ENCODE measurements around the gene BBS1.

Gene BBS1

GRCh38 chr11:66570850-66571180 is 60.4 kb downstream of the BBS1 start:
- H3K36me3 ChIP-seq (ENCODE audit: insufficient read depth, low read length) = no peaks in the 10 kb centered on the region
- H3K79me2 ChIP-seq (ENCODE audit: insufficient read depth, low read length) = no peaks in the 10 kb centered on the region
- H3K4me3 ChIP-seq (ENCODE audit: low read length, poor library complexity, severe bottlenecking) = no peak overlapping the region
- H3K9me2 ChIP-seq (replicated peaks; ENCODE audit: low read depth, low read length) = no peaks in the 10 kb centered on the region
- H4K20me1 ChIP-seq (ENCODE audit: insufficient read depth, low read length, poor library complexity, severe bottlenecking) = no peaks in the 10 kb centered on the region
- no peak overlapping the region for H2AFZ ChIP-seq (ENCODE audit: low read length)
- no peaks in the 10 kb centered on the region for H3K9me3 ChIP-seq (ENCODE audit: insufficient read depth, low read depth, low read length)
- no peaks in the 10 kb centered on the region for H3K27me3 ChIP-seq (ENCODE audit: insufficient read depth, low read length, poor library complexity, severe bottlenecking)
- H3K4me1 ChIP-seq (ENCODE audit: insufficient read depth, low read length, poor library complexity, severe bottlenecking) = peaks cover 2% of the 10 kb centered on the region
- no peak for TF ChIP-seq EZH2phosphoT487 (IDR thresholded peaks at IDR 0.05; ENCODE audit: borderline replicate concordance)
- TF ChIP-seq, protein P1, sequence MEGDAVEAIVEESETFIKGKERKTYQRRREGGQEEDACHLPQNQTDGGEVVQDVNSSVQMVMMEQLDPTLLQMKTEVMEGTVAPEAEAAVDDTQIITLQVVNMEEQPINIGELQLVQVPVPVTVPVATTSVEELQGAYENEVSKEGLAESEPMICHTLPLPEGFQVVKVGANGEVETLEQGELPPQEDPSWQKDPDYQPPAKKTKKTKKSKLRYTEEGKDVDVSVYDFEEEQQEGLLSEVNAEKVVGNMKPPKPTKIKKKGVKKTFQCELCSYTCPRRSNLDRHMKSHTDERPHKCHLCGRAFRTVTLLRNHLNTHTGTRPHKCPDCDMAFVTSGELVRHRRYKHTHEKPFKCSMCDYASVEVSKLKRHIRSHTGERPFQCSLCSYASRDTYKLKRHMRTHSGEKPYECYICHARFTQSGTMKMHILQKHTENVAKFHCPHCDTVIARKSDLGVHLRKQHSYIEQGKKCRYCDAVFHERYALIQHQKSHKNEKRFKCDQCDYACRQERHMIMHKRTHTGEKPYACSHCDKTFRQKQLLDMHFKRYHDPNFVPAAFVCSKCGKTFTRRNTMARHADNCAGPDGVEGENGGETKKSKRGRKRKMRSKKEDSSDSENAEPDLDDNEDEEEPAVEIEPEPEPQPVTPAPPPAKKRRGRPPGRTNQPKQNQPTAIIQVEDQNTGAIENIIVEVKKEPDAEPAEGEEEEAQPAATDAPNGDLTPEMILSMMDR (conservative IDR thresholded peaks at IDR 0.05; ENCODE audit: low read length) = no peak
- H3F3A ChIP-seq (ENCODE audit: low read depth) = no peaks in the 10 kb centered on the region
- H3K4me2 ChIP-seq (ENCODE audit: low read depth, low read length, poor library complexity, severe bottlenecking) = no peak overlapping the region
- H3K9ac ChIP-seq (ENCODE audit: low read depth, low read length, poor library complexity, severe bottlenecking) = no peak overlapping the region

DNA sequence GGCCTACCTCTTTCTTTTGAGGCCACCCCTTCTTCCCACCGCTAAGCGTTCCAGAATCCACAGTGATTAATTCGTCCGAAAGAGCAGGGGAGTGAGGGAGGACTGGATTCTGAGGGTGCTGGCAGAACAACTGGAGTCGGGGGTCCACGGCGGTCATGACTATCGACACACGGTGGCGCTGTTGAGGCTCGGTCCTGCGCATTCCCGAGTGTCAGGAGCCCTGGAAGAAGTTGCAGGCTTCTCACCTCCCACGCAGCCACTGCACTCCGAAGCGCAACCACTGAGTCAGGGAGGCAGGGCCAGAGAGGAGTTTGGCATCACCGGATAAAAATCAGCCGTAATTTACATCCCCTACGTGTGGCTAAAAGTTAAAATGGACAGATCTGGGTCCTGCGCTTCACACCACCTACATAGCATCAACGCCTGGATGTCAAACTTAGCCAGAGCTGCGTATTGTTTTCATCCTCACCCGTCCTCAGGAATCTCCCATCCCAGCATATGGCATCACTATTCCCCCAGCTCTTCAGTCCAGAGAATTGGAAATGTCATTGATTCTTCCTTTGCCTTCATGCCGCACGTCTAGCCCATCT is 68.7 kb downstream of the BBS1 start:
- no peaks in the 10 kb centered on the region for H3K36me3 ChIP-seq (ENCODE audit: insufficient read depth, low read length)
- H3K9me2 ChIP-seq (replicated peaks; ENCODE audit: low read depth, low read length) = no peaks in the 10 kb centered on the region
- H3K79me2 ChIP-seq (ENCODE audit: insufficient read depth, low read length) = no peaks in the 10 kb centered on the region
- no peaks in the 10 kb centered on the region for H3K27me3 ChIP-seq (ENCODE audit: insufficient read depth, low read length, poor library complexity, severe bottlenecking)
- H2AFZ ChIP-seq (ENCODE audit: low read length) = peak overlapping the region; percentile 49; the same call in 1 of the 2 replicates
- TF ChIP-seq, protein P1 (conservative IDR thresholded peaks at IDR 0.05; ENCODE audit: low read length) = peak; percentile 86
- TF ChIP-seq EZH2phosphoT487 (IDR thresholded peaks at IDR 0.05; ENCODE audit: borderline replicate concordance) = no peak
- no peak overlapping the region for H3K9ac ChIP-seq (ENCODE audit: low read depth, low read length, poor library complexity, severe bottlenecking)
- no peak overlapping the region for H3K4me2 ChIP-seq (ENCODE audit: low read depth, low read length, poor library complexity, severe bottlenecking)
- H3K4me3 ChIP-seq (ENCODE audit: low read length, poor library complexity, severe bottlenecking) = no peak overlapping the region
- H3K4me1 ChIP-seq (ENCODE audit: insufficient read depth, low read length, poor library complexity, severe bottlenecking) = no peaks in the 10 kb centered on the region
- H4K20me1 ChIP-seq (ENCODE audit: insufficient read depth, low read length, poor library complexity, severe bottlenecking) = no peaks in the 10 kb centered on the region
- H3F3A ChIP-seq (ENCODE audit: low read depth) = no peaks in the 10 kb centered on the region
- H3K9me3 ChIP-seq (ENCODE audit: insufficient read depth, low read depth, low read length) = no peaks in the 10 kb centered on the region; the same call in 1 of the 2 replicates

- H4K20me1 ChIP-seq (ENCODE audit: insufficient read depth, low read length, poor library complexity, severe bottlenecking) = no peaks in the 10 kb centered on the region
- no peaks in the 10 kb centered on the region for H3K9me2 ChIP-seq (replicated peaks; ENCODE audit: low read depth, low read length)
- no peaks in the 10 kb centered on the region for H3K79me2 ChIP-seq (ENCODE audit: insufficient read depth, low read length)
- no peak overlapping the region for H3K9ac ChIP-seq (ENCODE audit: low read depth, low read length, poor library complexity, severe bottlenecking)
- no peak overlapping the region for H3K4me2 ChIP-seq (ENCODE audit: low read depth, low read length, poor library complexity, severe bottlenecking)
- no peak overlapping the region for H2AFZ ChIP-seq (ENCODE audit: low read length)
- H3K4me1 ChIP-seq (ENCODE audit: insufficient read depth, low read length, poor library complexity, severe bottlenecking) = no peaks in the 10 kb centered on the region
- no peak for TF ChIP-seq EZH2phosphoT487 (IDR thresholded peaks at IDR 0.05; ENCODE audit: borderline replicate concordance)
- TF ChIP-seq, protein P1 (conservative IDR thresholded peaks at IDR 0.05; ENCODE audit: low read length) = no peak
- H3F3A ChIP-seq (ENCODE audit: low read depth) = no peaks in the 10 kb centered on the region
- no peaks in the 10 kb centered on the region for H3K27me3 ChIP-seq (ENCODE audit: insufficient read depth, low read length, poor library complexity, severe bottlenecking)
- no peaks in the 10 kb centered on the region for H3K36me3 ChIP-seq (ENCODE audit: insufficient read depth, low read length)
- H3K9me3 ChIP-seq (ENCODE audit: insufficient read depth, low read depth, low read length) = no peaks in the 10 kb centered on the region; the same call in 1 of the 2 replicates
- no peak overlapping the region for H3K4me3 ChIP-seq (ENCODE audit: low read length, poor library complexity, severe bottlenecking)
These were observed 70.4 kb downstream of the BBS1 start for GRCh38 chr11:66580803-66581202.
